Erythroblast (primary cell): ENCODE data around the gene CD6.

Experiments used
- GATA1 ChIP-seq: IDR thresholded peaks from 2 replicates; pipeline ENCODE4 v1.6.1; 2011; ENCODE audit warnings: low read depth, mild to moderate bottlenecking, control low read depth, low read length, moderate library complexity
- POLR2A ChIP-seq: IDR thresholded peaks from 2 replicates; pipeline ENCODE4 v1.6.1; 2011; ENCODE audit warnings: mild to moderate bottlenecking, low read length

DNA sequence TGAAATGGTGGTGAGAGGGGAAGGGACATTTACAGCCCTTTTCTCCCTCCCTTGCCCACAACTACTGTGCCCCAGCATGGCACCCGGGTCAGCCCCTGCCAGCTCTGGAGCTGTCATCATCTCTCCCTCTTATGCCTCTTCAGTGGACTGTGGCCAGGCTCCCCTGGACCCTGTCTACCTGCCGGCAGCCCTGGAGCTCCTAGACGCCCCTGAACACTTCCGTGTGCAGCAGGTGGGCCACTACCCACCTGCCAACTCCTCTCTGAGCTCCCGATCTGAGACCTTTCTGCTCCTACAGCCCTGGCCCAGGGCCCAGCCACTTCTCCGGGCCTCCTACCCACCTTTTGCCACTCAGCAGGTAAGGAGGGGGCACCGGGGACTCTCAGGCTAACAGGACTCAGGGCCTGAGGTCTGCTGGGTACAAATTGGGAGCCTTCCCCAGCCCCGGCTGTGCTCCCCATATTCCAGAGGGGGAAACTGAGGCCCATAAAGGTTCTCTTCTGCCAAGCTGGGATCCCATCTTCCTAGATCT is 44.4 kb upstream of the CD6 start:
- TF ChIP-seq POLR2A (no peak), GATA1 (no peak)
